Measurements from ENCODE around the gene AUTS2. TPM values are rescaled to one million over a fixed set of nuclear protein-coding genes. Genes with fewer than 3 reads are reported as not detected.

AUTS2 gene
- total and polyA plus RNA-seq, 2 of the 8 experiments (the other 6 are each of a cell fraction or from before 2014, with no cell fraction given): 25.9 to 101 TPM

DNA sequence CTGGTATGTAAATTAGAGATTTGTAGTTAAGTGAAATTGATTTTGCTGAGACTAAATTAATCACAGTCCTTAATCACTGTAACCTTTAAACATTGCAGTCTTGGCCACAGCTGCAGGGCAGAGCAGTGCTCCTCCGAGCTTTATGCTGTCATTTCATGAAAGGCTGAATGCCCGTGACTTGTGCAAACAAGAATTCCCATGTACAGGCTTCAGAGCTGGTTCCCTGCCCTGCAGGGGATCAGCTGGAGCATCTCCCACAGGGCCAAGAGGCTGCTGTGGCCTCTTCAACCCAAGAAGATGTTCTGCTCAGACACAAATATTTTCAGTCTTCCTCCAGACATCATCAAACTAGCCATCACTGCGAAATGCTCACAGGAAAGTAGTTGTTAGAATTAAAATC lies 419.1 kb downstream of the AUTS2 start (continued):
- TF ChIP-seq, protein P1, sequence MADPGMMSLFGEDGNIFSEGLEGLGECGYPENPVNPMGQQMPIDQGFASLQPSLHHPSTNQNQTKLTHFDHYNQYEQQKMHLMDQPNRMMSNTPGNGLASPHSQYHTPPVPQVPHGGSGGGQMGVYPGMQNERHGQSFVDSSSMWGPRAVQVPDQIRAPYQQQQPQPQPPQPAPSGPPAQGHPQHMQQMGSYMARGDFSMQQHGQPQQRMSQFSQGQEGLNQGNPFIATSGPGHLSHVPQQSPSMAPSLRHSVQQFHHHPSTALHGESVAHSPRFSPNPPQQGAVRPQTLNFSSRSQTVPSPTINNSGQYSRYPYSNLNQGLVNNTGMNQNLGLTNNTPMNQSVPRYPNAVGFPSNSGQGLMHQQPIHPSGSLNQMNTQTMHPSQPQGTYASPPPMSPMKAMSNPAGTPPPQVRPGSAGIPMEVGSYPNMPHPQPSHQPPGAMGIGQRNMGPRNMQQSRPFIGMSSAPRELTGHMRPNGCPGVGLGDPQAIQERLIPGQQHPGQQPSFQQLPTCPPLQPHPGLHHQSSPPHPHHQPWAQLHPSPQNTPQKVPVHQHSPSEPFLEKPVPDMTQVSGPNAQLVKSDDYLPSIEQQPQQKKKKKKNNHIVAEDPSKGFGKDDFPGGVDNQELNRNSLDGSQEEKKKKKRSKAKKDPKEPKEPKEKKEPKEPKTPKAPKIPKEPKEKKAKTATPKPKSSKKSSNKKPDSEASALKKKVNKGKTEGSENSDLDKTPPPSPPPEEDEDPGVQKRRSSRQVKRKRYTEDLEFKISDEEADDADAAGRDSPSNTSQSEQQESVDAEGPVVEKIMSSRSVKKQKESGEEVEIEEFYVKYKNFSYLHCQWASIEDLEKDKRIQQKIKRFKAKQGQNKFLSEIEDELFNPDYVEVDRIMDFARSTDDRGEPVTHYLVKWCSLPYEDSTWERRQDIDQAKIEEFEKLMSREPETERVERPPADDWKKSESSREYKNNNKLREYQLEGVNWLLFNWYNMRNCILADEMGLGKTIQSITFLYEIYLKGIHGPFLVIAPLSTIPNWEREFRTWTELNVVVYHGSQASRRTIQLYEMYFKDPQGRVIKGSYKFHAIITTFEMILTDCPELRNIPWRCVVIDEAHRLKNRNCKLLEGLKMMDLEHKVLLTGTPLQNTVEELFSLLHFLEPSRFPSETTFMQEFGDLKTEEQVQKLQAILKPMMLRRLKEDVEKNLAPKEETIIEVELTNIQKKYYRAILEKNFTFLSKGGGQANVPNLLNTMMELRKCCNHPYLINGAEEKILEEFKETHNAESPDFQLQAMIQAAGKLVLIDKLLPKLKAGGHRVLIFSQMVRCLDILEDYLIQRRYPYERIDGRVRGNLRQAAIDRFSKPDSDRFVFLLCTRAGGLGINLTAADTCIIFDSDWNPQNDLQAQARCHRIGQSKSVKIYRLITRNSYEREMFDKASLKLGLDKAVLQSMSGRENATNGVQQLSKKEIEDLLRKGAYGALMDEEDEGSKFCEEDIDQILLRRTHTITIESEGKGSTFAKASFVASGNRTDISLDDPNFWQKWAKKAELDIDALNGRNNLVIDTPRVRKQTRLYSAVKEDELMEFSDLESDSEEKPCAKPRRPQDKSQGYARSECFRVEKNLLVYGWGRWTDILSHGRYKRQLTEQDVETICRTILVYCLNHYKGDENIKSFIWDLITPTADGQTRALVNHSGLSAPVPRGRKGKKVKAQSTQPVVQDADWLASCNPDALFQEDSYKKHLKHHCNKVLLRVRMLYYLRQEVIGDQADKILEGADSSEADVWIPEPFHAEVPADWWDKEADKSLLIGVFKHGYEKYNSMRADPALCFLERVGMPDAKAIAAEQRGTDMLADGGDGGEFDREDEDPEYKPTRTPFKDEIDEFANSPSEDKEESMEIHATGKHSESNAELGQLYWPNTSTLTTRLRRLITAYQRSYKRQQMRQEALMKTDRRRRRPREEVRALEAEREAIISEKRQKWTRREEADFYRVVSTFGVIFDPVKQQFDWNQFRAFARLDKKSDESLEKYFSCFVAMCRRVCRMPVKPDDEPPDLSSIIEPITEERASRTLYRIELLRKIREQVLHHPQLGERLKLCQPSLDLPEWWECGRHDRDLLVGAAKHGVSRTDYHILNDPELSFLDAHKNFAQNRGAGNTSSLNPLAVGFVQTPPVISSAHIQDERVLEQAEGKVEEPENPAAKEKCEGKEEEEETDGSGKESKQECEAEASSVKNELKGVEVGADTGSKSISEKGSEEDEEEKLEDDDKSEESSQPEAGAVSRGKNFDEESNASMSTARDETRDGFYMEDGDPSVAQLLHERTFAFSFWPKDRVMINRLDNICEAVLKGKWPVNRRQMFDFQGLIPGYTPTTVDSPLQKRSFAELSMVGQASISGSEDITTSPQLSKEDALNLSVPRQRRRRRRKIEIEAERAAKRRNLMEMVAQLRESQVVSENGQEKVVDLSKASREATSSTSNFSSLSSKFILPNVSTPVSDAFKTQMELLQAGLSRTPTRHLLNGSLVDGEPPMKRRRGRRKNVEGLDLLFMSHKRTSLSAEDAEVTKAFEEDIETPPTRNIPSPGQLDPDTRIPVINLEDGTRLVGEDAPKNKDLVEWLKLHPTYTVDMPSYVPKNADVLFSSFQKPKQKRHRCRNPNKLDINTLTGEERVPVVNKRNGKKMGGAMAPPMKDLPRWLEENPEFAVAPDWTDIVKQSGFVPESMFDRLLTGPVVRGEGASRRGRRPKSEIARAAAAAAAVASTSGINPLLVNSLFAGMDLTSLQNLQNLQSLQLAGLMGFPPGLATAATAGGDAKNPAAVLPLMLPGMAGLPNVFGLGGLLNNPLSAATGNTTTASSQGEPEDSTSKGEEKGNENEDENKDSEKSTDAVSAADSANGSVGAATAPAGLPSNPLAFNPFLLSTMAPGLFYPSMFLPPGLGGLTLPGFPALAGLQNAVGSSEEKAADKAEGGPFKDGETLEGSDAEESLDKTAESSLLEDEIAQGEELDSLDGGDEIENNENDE (IDR thresholded peaks at IDR 0.05; ENCODE audit: insufficient replicate concordance, low read length): no peak
- TF ChIP-seq TBP (IDR thresholded peaks at IDR 0.05; ENCODE audit: low read depth, low read length): no peak
- no peak for TF ChIP-seq SUZ12 (IDR thresholded peaks at IDR 0.05; ENCODE audit: low read length)
- no peak for TF ChIP-seq NANOG (IDR thresholded peaks at IDR 0.05; ENCODE audit: insufficient read depth, low read depth, low read length, poor library complexity, severe bottlenecking)
- TF ChIP-seq CREB1 (IDR thresholded peaks at IDR 0.05): no peak
- no peak for TF ChIP-seq ASH2L (IDR thresholded peaks at IDR 0.05; ENCODE audit: low read length)
- no peak for TF ChIP-seq JUND (IDR thresholded peaks at IDR 0.05; ENCODE audit: low read length)
- TF ChIP-seq CHD2 (IDR thresholded peaks at IDR 0.05; ENCODE audit: low read length): no peak
- no peak for TF ChIP-seq YY1 (IDR thresholded peaks at IDR 0.05; ENCODE audit: low read depth, low read length)
- TF ChIP-seq SP2 (IDR thresholded peaks at IDR 0.05; ENCODE audit: low read length): no peak
- TF ChIP-seq EZH2 (IDR thresholded peaks at IDR 0.05; ENCODE audit: low read depth, low read length, severe bottlenecking): no peak
- no peak for TF ChIP-seq GABPA (IDR thresholded peaks at IDR 0.05; ENCODE audit: borderline replicate concordance, insufficient read depth, low read length)
- no peak for TF ChIP-seq SRF (IDR thresholded peaks at IDR 0.05; ENCODE audit: low read depth, low read length)
